Epithelial cell of esophagus (primary cell): ENCODE measurements around the gene PLXNA4.
A peak's percentile ranks its signal among the peaks of the same experiment; 100 is the strongest.

ENCODE experiments used
- DNase-seq: peaks from one replicate; pipeline ENCODE4 v3.0.0; 2010; ENCODE audit warnings: low read depth
- H3K4me3 ChIP-seq: 2 replicates; pipeline ENCODE4 v1.5.1; 2011; ENCODE audit warnings: mild to moderate bottlenecking, low read length, control low read depth
- TF ChIP-seq, protein P1 (sequence below): IDR thresholded peaks from 2 replicates; pipeline ENCODE4 v1.5.1; 2011; ENCODE audit warnings: low read depth, mild to moderate bottlenecking, low read length, control low read depth, inconsistent platforms; ENCODE audit not compliant: insufficient read depth; ENCODE audit errors: missing control alignments

Gene PLXNA4

DNA sequence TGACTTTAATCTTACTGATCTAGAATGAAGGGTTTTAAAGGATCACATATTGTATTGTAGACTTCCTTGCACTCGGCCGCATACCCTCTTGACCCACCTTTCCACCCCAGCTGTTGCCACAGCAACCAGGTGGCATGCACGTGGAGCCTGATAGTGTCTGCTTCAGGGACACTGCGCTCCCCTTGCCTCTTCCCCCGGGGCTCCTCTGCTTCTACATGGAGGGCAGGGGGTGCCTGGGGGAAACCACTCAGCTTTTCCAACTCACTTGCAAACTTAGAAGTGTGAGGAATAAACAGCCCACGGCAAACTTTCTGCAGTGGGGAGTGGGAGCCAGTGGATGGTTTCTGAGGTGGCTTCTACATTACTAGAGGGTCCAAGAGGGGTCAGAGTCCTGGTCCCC, 458.6 kb downstream of the PLXNA4 start:
- no peak for DNase-seq
- TF ChIP-seq, protein P1, sequence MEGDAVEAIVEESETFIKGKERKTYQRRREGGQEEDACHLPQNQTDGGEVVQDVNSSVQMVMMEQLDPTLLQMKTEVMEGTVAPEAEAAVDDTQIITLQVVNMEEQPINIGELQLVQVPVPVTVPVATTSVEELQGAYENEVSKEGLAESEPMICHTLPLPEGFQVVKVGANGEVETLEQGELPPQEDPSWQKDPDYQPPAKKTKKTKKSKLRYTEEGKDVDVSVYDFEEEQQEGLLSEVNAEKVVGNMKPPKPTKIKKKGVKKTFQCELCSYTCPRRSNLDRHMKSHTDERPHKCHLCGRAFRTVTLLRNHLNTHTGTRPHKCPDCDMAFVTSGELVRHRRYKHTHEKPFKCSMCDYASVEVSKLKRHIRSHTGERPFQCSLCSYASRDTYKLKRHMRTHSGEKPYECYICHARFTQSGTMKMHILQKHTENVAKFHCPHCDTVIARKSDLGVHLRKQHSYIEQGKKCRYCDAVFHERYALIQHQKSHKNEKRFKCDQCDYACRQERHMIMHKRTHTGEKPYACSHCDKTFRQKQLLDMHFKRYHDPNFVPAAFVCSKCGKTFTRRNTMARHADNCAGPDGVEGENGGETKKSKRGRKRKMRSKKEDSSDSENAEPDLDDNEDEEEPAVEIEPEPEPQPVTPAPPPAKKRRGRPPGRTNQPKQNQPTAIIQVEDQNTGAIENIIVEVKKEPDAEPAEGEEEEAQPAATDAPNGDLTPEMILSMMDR: no peak
- H3K4me3 ChIP-seq: no peak overlapping the region

DNA sequence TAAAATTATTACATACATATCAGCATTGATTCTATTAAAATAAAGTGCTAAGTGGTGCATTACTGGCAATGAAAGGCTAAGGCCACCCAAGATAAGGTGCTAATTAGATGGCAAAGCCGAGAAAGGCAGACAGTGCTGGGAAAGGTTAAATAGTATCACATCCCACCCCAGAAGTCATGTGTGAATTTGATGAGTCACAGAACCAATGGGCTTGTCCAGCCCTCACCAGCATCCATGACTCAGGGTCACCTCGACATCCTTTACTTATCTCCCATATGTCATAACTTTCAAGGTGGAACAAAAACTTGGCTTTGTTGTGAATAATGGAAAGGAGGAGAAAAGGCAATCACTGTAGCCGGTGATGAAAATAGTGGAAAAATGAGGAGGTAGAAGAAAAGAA, 459.1 kb downstream of the PLXNA4 start:
- H3K4me3 ChIP-seq: no peak overlapping the region
- TF ChIP-seq, protein P1: no peak
- peak; percentile 75 for DNase-seq

DNA sequence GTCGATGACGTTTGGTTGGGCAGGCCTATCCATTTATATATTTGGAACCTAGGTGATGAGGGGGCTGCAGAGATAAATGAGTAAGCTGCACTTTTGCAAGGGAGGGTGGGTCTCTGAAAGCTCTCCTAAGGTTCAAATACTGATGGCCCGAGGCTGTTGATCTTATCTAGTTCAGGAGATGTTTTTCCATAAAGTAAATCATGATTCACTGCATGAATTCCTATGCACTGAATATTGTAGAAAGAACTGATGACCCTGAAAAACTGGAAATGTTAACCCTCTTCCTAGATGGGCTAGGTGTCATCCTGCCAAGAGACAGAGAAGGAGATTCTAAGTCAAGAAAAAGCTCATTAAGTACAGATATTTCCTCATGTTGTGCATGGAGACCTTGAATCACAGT, 459.9 kb downstream of the PLXNA4 start:
- no peak overlapping the region for H3K4me3 ChIP-seq
- TF ChIP-seq, protein P1: no peak
- DNase-seq: peak; percentile 82

DNA sequence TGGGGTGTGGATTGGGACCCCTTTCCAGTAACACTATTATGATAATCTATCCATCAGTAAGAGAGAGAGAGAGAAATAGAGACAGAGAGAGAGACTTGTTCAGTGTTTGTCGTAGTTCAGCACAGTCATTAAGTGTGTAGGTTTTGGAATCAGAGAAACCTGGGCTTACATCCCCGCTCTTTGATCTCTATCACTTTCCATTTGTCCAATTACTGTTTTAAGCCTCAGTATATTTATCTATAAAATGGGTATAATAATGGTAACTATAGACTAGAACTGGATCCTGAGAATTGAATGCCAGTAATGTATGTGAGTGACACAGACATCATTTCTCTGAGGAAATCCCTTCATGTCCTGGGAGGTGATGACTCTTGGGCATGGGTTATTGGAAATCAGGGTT, 460.5 kb downstream of the PLXNA4 start:
- H3K4me3 ChIP-seq: no peak overlapping the region
- no peak for DNase-seq
- TF ChIP-seq, protein P1: no peak

DNA sequence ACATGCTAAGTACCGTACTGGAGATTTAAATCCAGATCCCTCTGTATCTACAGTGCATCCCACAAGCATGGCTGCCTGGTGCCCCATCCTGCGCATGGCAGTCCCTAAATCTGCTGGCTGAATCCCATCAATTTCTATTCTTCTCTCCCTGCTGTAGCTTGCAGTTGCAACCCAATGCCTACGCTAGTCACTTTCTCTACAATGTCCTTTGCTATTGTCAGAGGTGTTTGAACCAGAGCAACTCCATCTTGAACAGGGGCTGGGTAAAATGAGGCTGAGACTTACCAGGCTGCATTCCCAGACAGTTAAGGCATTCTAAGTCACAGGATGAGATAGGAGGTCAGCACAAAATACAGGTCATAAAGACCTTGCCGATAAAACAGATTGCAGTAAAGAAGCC, 461.2 kb downstream of the PLXNA4 start:
- no peak for DNase-seq
- TF ChIP-seq, protein P1: no peak

DNA sequence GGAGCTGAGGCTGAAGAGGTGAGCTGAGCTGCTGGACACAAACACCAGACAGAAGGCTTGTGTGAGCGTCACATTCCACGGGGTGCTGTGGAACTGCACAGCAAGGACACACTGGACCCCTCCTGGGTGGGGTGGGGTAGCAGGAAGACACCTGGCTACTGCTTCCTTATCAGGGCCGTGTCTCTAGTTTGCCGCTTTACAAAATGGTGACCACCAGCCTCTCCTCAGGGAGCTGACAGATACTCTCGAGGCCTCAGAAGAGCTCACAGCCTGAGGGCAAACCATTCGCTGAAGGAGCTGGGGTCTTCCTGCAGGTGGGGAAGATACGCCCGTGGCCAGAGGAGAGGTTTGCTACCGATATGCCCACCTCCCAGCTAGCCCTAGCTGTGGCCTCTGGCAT, 461.9 kb downstream of the PLXNA4 start:
- no peak overlapping the region for H3K4me3 ChIP-seq
- DNase-seq: no peak
- TF ChIP-seq, protein P1: no peak

More for the DNA sequence above, 461.2 kb downstream of the PLXNA4 start:
- no peak overlapping the region for H3K4me3 ChIP-seq

DNA sequence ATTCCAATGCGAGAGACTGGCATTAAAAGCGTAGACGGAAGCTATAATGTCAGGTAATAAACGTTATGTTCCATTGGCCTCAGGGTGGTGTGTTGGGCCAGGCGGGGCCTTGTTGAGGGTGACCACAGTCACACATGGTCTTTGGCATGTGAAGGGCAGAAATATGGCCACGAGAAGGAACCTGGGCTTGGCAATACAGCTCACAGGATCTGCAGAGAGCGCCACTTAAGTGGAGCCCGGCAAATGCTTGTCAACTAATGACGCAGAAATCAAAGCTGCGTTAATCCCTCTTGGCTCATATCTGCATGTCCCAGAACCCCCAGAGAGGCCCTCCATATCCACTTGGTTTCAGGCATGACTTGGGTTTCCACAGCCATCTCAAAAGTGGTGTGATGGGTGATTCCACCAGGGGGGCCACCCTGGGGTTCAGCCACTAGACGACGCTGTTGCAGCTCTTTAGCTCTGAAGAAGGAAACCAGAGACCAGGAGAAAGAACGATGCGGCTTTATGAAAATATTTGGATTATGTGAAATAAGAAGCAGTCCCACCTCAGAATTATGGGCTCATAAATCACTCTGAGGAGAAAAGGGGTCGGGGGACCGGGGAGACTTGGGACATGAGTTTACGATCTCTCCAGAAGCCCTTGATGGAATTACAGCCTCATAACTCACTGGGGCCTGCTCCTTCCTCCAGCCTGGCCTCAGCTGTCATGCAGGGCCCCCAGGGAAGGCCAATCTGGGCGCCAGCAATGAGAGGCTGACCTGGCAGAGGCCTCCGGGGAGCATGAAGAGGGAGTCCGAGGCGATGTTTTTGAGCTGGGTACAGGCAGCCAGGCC, 462.5 kb downstream of the PLXNA4 start:
- DNase-seq: no peak
- TF ChIP-seq, protein P1: no peak
- no peak overlapping the region for H3K4me3 ChIP-seq
